Activated naive CD8-positive, alpha-beta T cell (primary cell): ENCODE measurements around the gene ARAP2.
A peak's percentile ranks its signal among the peaks of the same experiment; 100 is the strongest.

Experiments used
- H3K27ac Mint-ChIP-seq: one replicate; pipeline ENCODE4 v1.8.0; 2021; ENCODE audit warnings: mixed read lengths
- H3K27me3 Mint-ChIP-seq: one replicate; pipeline ENCODE4 v1.8.0; 2021; ENCODE audit warnings: mixed read lengths
- H3K36me3 Mint-ChIP-seq: one replicate; pipeline ENCODE4 v1.8.0; 2021; ENCODE audit warnings: mixed read lengths
- H3K4me1 Mint-ChIP-seq: one replicate; pipeline ENCODE4 v1.8.0; 2021; ENCODE audit warnings: low read depth, mixed read lengths
- H3K4me3 Mint-ChIP-seq: one replicate; pipeline ENCODE4 v1.8.0; 2021; ENCODE audit warnings: mild to moderate bottlenecking, mixed read lengths
- H3K9me3 Mint-ChIP-seq: one replicate; pipeline ENCODE4 v1.8.0; 2021; ENCODE audit warnings: low read depth, mixed read lengths

The ARAP2 gene

DNA sequence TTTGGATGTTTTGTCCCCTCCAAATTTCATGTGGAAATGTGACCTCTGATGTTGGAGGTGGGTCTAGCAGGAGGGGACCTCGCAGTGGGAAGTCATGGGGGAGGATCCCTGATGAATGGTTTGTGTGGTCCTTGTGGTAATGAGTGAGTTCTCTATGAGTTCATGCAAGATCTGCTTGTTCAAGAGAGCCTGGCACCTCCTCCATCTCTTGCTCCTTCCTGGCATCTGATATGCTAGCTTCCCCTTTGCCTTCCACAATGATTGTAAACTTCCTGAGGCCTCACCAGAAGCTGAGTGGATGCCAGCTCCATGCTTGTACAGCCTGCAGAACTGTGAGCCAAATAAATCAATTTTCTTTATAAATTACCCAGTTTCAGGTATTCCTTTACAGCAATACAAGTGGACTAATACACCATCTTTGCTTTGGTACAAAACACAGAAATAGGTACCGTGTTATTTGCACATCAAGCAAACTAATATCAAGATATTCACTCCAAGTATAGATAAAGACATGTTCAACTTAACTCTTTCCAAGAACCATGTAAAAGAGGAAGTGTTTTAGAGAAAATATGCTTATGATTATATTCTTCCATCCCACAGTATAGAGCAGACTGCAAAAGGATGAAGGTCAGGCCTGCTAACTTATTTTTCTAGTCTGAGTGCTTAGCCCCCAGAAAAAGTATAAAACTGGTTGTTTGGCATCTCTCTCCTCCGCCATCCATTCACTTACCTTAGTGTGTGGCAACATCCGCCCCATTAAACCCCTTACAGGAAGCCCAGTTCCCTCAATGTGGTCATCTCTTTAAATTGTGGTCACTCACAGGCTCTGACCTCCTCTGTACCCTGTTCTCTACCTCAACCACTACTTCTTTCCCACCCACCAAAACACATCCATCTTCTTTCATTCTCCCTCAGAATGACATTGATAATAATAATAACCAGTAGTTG lies 6.7 kb downstream of the ARAP2 start:
- no peak overlapping the region for H3K4me3 Mint-ChIP-seq
- peak overlapping the region; percentile 29 for H3K27ac Mint-ChIP-seq
- H3K9me3 Mint-ChIP-seq = peaks cover 15% of the 10 kb centered on the region
- peaks cover 38% of the 10 kb centered on the region for H3K36me3 Mint-ChIP-seq
- peaks cover 80% of the 10 kb centered on the region for H3K4me1 Mint-ChIP-seq
- no peaks in the 10 kb centered on the region for H3K27me3 Mint-ChIP-seq

DNA sequence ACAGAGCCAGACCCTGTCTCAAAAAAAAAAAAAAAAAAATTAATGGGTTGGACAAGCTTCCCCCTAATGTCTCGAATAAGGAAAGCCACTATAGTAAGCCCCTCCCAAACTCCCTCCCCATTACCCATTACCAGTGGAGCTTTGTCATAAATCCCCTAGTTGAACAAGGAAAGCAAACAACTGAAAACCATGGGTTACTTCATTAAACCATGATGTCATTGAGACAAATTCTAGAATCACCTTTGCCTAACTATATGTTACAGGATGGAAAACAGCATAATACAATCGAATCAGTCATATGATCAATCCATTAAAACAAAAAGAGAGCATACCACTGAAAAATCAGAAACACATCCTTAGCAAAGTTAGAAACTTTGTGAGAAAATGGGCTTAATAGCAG lies 8.2 kb downstream of the ARAP2 start:
- no peak overlapping the region for H3K4me3 Mint-ChIP-seq
- peaks cover 43% of the 10 kb centered on the region for H3K36me3 Mint-ChIP-seq
- no peak overlapping the region for H3K27ac Mint-ChIP-seq
- H3K9me3 Mint-ChIP-seq = peaks cover 15% of the 10 kb centered on the region
- no peaks in the 10 kb centered on the region for H3K27me3 Mint-ChIP-seq
- H3K4me1 Mint-ChIP-seq = peaks cover 77% of the 10 kb centered on the region

GRCh38 chr4:36235306-36235705 lies 9.0 kb downstream of the ARAP2 start:
- no peak overlapping the region for H3K4me3 Mint-ChIP-seq
- peaks cover 75% of the 10 kb centered on the region for H3K4me1 Mint-ChIP-seq
- H3K9me3 Mint-ChIP-seq = peaks cover 15% of the 10 kb centered on the region
- peak overlapping the region; percentile 67 for H3K27ac Mint-ChIP-seq
- no peaks in the 10 kb centered on the region for H3K27me3 Mint-ChIP-seq
- H3K36me3 Mint-ChIP-seq = peaks cover 45% of the 10 kb centered on the region

DNA sequence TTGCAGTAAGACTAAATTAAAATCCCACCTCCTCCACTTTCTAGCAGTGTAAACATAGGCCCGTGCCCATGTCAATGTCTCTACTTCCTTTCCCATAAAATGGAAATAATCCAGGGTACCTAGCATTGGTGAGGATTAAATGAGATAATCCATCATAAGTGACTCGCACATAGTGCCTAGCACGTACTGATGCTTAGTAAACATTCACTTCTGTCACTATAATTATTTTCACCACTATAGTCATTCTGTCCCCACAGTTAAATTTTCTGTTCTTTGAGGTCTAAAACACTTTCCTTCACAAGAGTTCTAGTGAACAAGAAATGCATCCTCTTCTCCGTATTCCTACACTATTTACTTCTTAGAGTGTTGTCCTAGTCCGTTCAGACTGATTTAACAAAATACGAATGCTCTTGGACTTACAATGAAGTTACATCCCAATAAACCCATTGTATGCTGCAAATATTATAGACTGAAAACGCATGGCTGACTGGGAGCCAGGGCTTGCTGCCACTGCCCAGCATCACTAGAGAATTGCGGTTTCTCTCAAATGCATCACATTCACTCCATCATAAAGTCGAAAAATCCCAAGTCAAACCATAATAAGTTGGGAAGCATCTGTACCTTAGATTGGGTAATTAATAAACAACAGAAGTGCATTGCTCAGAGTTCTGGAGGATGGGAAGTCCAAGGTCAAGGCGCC lies 10.6 kb downstream of the ARAP2 start:
- Mint-ChIP-seq H3K27me3 (no peaks in the 10 kb centered on the region), H3K4me3 (no peak overlapping the region), H3K27ac (peak overlapping the region; percentile 30), H3K36me3 (peaks cover 38% of the 10 kb centered on the region), H3K4me1 (peaks cover 78% of the 10 kb centered on the region), H3K9me3 (peaks cover 15% of the 10 kb centered on the region)

- Mint-ChIP-seq H3K27ac (no peak overlapping the region), H3K4me3 (no peak overlapping the region), H3K36me3 (peaks cover 24% of the 10 kb centered on the region), H3K27me3 (no peaks in the 10 kb centered on the region), H3K9me3 (peaks cover 8% of the 10 kb centered on the region), H3K4me1 (peaks cover 80% of the 10 kb centered on the region)
Measured at GRCh38 chr4:36230534-36230933, 13.8 kb downstream of the ARAP2 start.

DNA sequence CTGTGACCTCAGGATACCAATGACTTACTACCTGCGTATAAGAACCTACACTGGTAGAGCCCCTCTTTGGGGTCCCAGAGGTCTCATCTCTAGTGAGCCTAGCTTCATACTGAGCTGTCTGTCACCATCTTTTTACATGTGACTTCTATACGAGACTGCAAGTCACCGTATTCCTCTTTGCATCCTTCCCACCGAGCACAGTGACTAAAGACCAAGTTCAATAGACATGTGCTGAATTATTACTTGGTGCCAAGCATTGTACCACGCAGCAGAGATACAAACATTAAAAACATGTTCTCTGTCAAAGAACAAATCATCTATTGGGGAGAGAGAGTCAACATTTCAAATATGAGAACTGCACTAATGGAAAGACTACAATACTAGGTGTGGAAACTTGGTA lies 16.4 kb downstream of the ARAP2 start:
- no peak overlapping the region for H3K27ac Mint-ChIP-seq
- peaks cover 12% of the 10 kb centered on the region for H3K36me3 Mint-ChIP-seq
- no peaks in the 10 kb centered on the region for H3K27me3 Mint-ChIP-seq
- peaks cover 81% of the 10 kb centered on the region for H3K4me1 Mint-ChIP-seq
- no peaks in the 10 kb centered on the region for H3K9me3 Mint-ChIP-seq
- no peak overlapping the region for H3K4me3 Mint-ChIP-seq

GRCh38 chr4:36226430-36227227 lies 17.7 kb downstream of the ARAP2 start:
- Mint-ChIP-seq H3K4me1 (peaks cover 82% of the 10 kb centered on the region), H3K27me3 (no peaks in the 10 kb centered on the region), H3K4me3 (no peak overlapping the region), H3K9me3 (no peaks in the 10 kb centered on the region), H3K36me3 (peaks cover 9% of the 10 kb centered on the region), H3K27ac (no peak overlapping the region)

DNA sequence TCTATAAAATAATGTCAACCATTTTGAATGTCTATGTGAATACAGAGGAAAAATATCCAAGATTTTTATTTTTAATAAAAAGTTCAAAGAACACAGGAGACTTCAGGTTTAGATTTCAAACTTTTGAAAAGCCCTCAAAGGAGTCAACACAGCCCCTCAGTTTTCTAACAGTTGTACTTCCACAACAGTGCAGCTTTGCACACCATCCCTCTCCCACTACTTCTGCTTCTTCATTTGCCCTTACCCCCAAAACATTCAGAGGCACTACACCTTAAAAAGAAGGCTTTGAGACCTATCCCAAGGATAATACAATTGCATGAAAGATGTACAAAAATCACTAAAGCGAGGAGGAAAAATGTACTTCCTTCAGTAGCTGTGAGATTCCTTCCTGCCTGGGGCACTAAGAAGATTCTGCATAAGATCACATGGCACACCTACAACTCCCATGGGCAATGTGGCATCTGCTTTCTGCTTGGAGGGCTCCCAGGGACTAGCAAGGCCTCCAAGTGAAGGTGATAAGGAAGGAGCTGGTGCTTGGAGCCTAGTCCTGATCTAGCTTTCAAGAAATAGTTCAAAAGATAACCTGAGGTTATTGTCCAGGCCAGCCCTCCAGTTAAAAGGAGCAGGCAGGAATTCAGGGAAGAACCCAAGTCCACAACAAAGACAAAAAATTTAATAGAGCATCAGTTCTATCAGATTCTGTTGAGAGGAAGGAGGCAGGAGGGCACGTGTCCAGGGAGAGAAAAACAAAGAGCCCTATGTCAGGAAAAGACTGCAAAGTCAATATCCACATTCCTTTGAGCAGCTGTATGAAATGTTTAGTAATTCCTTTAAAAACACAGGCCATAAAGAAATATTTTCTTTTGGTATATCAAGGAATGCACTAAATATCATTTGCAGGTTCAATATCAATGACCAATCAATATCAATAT lies 19.1 kb downstream of the ARAP2 start:
- peak overlapping the region; percentile 23 for H3K27ac Mint-ChIP-seq
- peaks cover 7% of the 10 kb centered on the region for H3K36me3 Mint-ChIP-seq
- H3K27me3 Mint-ChIP-seq = no peaks in the 10 kb centered on the region
- H3K4me1 Mint-ChIP-seq = peaks cover 79% of the 10 kb centered on the region
- no peaks in the 10 kb centered on the region for H3K9me3 Mint-ChIP-seq
- peak overlapping the region; percentile 48 for H3K4me3 Mint-ChIP-seq

GRCh38 chr4:36222702-36223101 lies 21.6 kb downstream of the ARAP2 start:
- H3K9me3 Mint-ChIP-seq = no peaks in the 10 kb centered on the region
- H3K27me3 Mint-ChIP-seq = no peaks in the 10 kb centered on the region
- no peak overlapping the region for H3K4me3 Mint-ChIP-seq
- peaks cover 80% of the 10 kb centered on the region for H3K4me1 Mint-ChIP-seq
- H3K36me3 Mint-ChIP-seq = peaks cover 7% of the 10 kb centered on the region
- no peak overlapping the region for H3K27ac Mint-ChIP-seq

DNA sequence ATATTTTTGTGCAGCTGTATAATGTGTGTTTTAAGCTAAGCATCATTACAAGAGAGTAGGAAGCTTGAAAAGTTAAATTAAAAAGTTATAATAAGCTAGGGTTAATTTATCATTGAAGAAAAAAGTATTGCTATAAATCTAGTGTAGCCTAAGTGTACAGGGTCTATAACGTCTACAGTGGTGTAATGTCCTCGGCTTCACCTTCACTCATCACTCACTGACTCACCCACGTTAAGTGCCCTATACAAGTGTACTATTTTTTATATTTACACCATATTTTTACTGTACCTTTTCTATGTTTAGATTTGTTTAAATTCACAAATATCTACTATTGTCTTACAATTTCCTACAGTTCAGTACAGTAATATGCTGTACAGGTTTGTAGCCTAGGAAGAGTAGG lies 23.5 kb downstream of the ARAP2 start:
- no peaks in the 10 kb centered on the region for H3K9me3 Mint-ChIP-seq
- H3K36me3 Mint-ChIP-seq = peaks cover 7% of the 10 kb centered on the region
- H3K4me1 Mint-ChIP-seq = peaks cover 66% of the 10 kb centered on the region
- H3K27me3 Mint-ChIP-seq = no peaks in the 10 kb centered on the region
- H3K27ac Mint-ChIP-seq = no peak overlapping the region
- no peak overlapping the region for H3K4me3 Mint-ChIP-seq

DNA sequence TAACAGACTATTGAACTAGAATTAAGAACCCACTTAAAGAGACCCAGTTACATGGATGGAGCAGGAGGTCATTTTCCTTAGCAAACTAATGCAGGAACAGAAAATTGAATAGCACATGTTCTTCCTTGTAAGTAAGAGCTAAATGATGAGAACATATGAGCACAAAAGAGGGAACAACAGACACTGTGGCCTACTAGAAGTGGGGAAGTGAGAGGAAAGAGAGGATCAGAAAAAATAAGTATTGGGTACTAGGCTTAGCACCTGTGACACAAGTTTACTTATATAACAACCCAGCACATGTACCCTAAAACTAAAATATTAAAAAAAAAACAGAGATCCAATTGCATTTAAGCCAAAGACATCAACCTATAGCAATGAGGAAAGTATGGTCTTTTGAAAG lies 26.2 kb downstream of the ARAP2 start:
- Mint-ChIP-seq H3K9me3 (no peaks in the 10 kb centered on the region), H3K4me1 (peaks cover 56% of the 10 kb centered on the region), H3K27ac (no peak overlapping the region), H3K4me3 (no peak overlapping the region), H3K27me3 (no peaks in the 10 kb centered on the region), H3K36me3 (peaks cover 8% of the 10 kb centered on the region)

GRCh38 chr4:36215627-36216026 lies 28.7 kb downstream of the ARAP2 start:
- Mint-ChIP-seq H3K4me1 (peaks cover 47% of the 10 kb centered on the region), H3K9me3 (no peaks in the 10 kb centered on the region), H3K27me3 (no peaks in the 10 kb centered on the region), H3K27ac (no peak overlapping the region), H3K4me3 (no peak overlapping the region), H3K36me3 (peaks cover 13% of the 10 kb centered on the region)

- peaks cover 48% of the 10 kb centered on the region for H3K4me1 Mint-ChIP-seq
- H3K36me3 Mint-ChIP-seq = peaks cover 12% of the 10 kb centered on the region
- H3K27me3 Mint-ChIP-seq = no peaks in the 10 kb centered on the region
- no peak overlapping the region for H3K4me3 Mint-ChIP-seq
- no peaks in the 10 kb centered on the region for H3K9me3 Mint-ChIP-seq
- no peak overlapping the region for H3K27ac Mint-ChIP-seq
Measured at GRCh38 chr4:36214735-36215485, 29.4 kb downstream of the ARAP2 start.
